Neuronal stem cell (in vitro differentiated cells): Measurements from ENCODE around the gene FBXO42.
A peak's percentile ranks its signal among the peaks of the same experiment; 100 is the strongest.

Source experiments
- DNase-seq: peaks from one replicate; pipeline ENCODE4 v3.0.0-alpha.2; 2013; ENCODE audit warnings: low spot score
- H2AFZ ChIP-seq: one replicate; pipeline ENCODE4 v1.6.1; 2013; ENCODE audit warnings: mild to moderate bottlenecking, low read length, inconsistent platforms
- H2AK5ac ChIP-seq: 2 replicates; pipeline ENCODE4 v1.6.1; 2013; ENCODE audit warnings: low read depth, mild to moderate bottlenecking, inconsistent platforms, low read length, moderate library complexity, mixed read lengths
- H2BK120ac ChIP-seq: 2 replicates; pipeline ENCODE4 v1.6.1; 2013; ENCODE audit warnings: low read depth, mild to moderate bottlenecking, inconsistent platforms, low read length, moderate library complexity, mixed read lengths
- H2BK12ac ChIP-seq: one replicate; pipeline ENCODE4 v1.6.1; 2013; ENCODE audit warnings: low read length, inconsistent platforms
- H2BK15ac ChIP-seq: 2 replicates; pipeline ENCODE4 v1.6.1; 2013; ENCODE audit warnings: mild to moderate bottlenecking, low read length, inconsistent platforms, mixed read lengths
- H2BK5ac ChIP-seq: one replicate; pipeline ENCODE4 v1.6.1; 2013; ENCODE audit warnings: inconsistent platforms, mild to moderate bottlenecking, low read length, moderate library complexity
- H3K14ac ChIP-seq: one replicate; pipeline ENCODE4 v1.6.1; 2013; ENCODE audit warnings: low read length, inconsistent platforms
- H3K18ac ChIP-seq: 2 replicates; pipeline ENCODE4 v1.6.1; 2013; ENCODE audit warnings: low read length, inconsistent platforms
- H3K23ac ChIP-seq: 2 replicates; pipeline ENCODE4 v1.6.1; 2013; ENCODE audit warnings: low read depth, mild to moderate bottlenecking, mixed read lengths, low read length, inconsistent platforms; ENCODE audit not compliant: poor library complexity
- H3K27ac ChIP-seq: replicated peaks from 3 replicates; pipeline ENCODE4 v1.5.1; 2013; ENCODE audit warnings: low read length, inconsistent platforms
- H3K27me3 ChIP-seq, 3 experiments: 2 replicates each; pipeline ENCODE4 v1.6.1; 2013; ENCODE audit warnings: low read length in 3 of 3, mild to moderate bottlenecking in 2 of 3, inconsistent platforms in 1 of 3, low read depth in 1 of 3, mixed read lengths in 1 of 3, moderate library complexity in 1 of 3; ENCODE audit not compliant: control insufficient read depth in 3 of 3, insufficient read depth in 3 of 3
- H3K36me3 ChIP-seq, 2 donors: replicated peaks in 1 of 2; 2 replicates each; pipeline ENCODE4 v1.6.1; 2013; ENCODE audit warnings: low read length in 2 of 2; ENCODE audit not compliant: control insufficient read depth in 2 of 2, insufficient read depth in 2 of 2
- H3K4ac ChIP-seq: 2 replicates; pipeline ENCODE4 v1.6.1; 2013; ENCODE audit warnings: inconsistent platforms, mild to moderate bottlenecking, low read length, moderate library complexity
- H3K4me1 ChIP-seq, 2 donors: 1 replicate in 1 of 2; 2 replicates in 1 of 2; pipeline ENCODE4 v1.6.1; 2013; ENCODE audit warnings: low read length in 2 of 2, low read depth in 1 of 2; ENCODE audit not compliant: control insufficient read depth in 2 of 2, insufficient read depth in 1 of 2
- H3K4me2 ChIP-seq: one replicate; pipeline ENCODE4 v1.6.1; 2013; ENCODE audit warnings: mild to moderate bottlenecking, low read length, inconsistent platforms; ENCODE audit not compliant: insufficient read depth, poor library complexity, severe bottlenecking
- H3K4me3 ChIP-seq, 2 donors: 2 replicates each; pipeline ENCODE4 v1.5.1; 2013; ENCODE audit warnings: low read length in 2 of 2, mild to moderate bottlenecking in 2 of 2, inconsistent platforms in 1 of 2, moderate library complexity in 1 of 2
- H3K79me1 ChIP-seq: one replicate; pipeline ENCODE4 v1.6.1; 2013; ENCODE audit warnings: low read depth, mild to moderate bottlenecking, inconsistent platforms, low read length, moderate library complexity
- H3K9ac ChIP-seq: one replicate; pipeline ENCODE4 v1.6.1; 2013; ENCODE audit warnings: mild to moderate bottlenecking, low read depth, low read length, inconsistent platforms; ENCODE audit not compliant: poor library complexity
- H3K9me3 ChIP-seq, 2 donors: replicated peaks in 1 of 2; 2 replicates each; pipeline versions ENCODE3 to v1.6.1; 2013; ENCODE audit warnings: low read length in 2 of 2, mild to moderate bottlenecking in 2 of 2, inconsistent platforms in 1 of 2, low read depth in 1 of 2, mixed read lengths in 1 of 2, moderate library complexity in 1 of 2; ENCODE audit not compliant: control insufficient read depth in 2 of 2, insufficient read depth in 1 of 2
- H4K8ac ChIP-seq: one replicate; pipeline ENCODE4 v1.6.1; 2013; ENCODE audit warnings: low read depth, mild to moderate bottlenecking, inconsistent platforms, low read length, moderate library complexity
- H4K91ac ChIP-seq: one replicate; pipeline ENCODE4 v1.6.1; 2013; ENCODE audit warnings: low read length, low read depth, mild to moderate bottlenecking, inconsistent platforms; ENCODE audit not compliant: poor library complexity
- WGBS, 2 donors: extraction: QIAGEN DNeasy Blood & Tissue Kit; methylation state at CpG; one replicate each; pipeline ENCODE4 v1.1.7; 2013; ENCODE audit warnings: missing lambda C conversion rate in 2 of 2, mixed read lengths in 1 of 2; ENCODE audit not compliant: insufficient read length in 2 of 2, insufficient replicate concordance in 1 of 2; ENCODE audit errors: extremely low coverage in 2 of 2; 5-methylcytosine and 5-hydroxymethylcytosine counted together

The FBXO42 gene

GRCh38 chr1:16205891-16206546, 146.3 kb downstream of the FBXO42 start:
- Histone ChIP-seq H3K4ac (peak overlapping the region; percentile 19), H2BK15ac (peak overlapping the region; percentile 53), H2AK5ac (peak overlapping the region; percentile 99), H2BK12ac (peak overlapping the region; percentile 66), H3K4me1 (peaks cover 2 to 14% of the 10 kb centered on the region in 2 donors), H2BK5ac (no peak overlapping the region), H4K91ac (no peak overlapping the region), H3K27ac (no peak overlapping the region), H3K18ac (peak overlapping the region; percentile 88), H3K79me1 (no peaks in the 10 kb centered on the region), H3K9ac (peak overlapping the region; percentile 88), H4K8ac (peak overlapping the region; percentile 87), H2AFZ (peak overlapping the region; percentile 92), H3K9me3 (no peaks in the 10 kb centered on the region), H3K36me3 (peaks cover 4% of the 10 kb centered on the region in 2 donors), H3K27me3 (peaks cover 0 to under 1% (median 0%) of the 10 kb centered on the region in 3 experiments), H3K4me2 (peak overlapping the region; percentile 59), H2BK120ac (no peak overlapping the region), H3K23ac (peak overlapping the region; percentile 21), H3K14ac (no peak overlapping the region), H3K4me3 (peak overlapping the region; percentile 52 to 71)
- WGBS, 2 donors: no CpG with 5 or more reads among the region's 38 CpGs
- no peak for DNase-seq

- no peak for DNase-seq
- no peak overlapping the region for H2AFZ ChIP-seq
- no peak overlapping the region for H2BK15ac ChIP-seq
- H3K14ac ChIP-seq: no peak overlapping the region
- no peak overlapping the region for H2BK5ac ChIP-seq
- no peak overlapping the region for H2BK120ac ChIP-seq
- no peak overlapping the region for H2BK12ac ChIP-seq
- H3K4me2 ChIP-seq: no peak overlapping the region
- no peak overlapping the region for H3K4ac ChIP-seq
- no peak overlapping the region for H4K91ac ChIP-seq
- no peak overlapping the region for H4K8ac ChIP-seq
- no peak overlapping the region for H3K4me3 ChIP-seq
- peak overlapping the region; percentile 45 for H3K18ac ChIP-seq
- no peak overlapping the region for H3K27ac ChIP-seq
- peak overlapping the region; percentile 34 for H3K9ac ChIP-seq
- H2AK5ac ChIP-seq: peak overlapping the region; percentile 99
- no peaks in the 10 kb centered on the region for H3K9me3 ChIP-seq
- H3K23ac ChIP-seq: peak overlapping the region; percentile 16
- no peaks in the 10 kb centered on the region for H3K27me3 ChIP-seq
- H3K4me1 ChIP-seq: peaks cover 2 to 13% of the 10 kb centered on the region in 2 donors
- WGBS, 2 donors: no CpG with 5 or more reads among the region's 11 CpGs
- no peaks in the 10 kb centered on the region for H3K79me1 ChIP-seq
- H3K36me3 ChIP-seq: peaks cover 4% of the 10 kb centered on the region in 2 donors
Measured at GRCh38 chr1:16205334-16205671, 147.0 kb downstream of the FBXO42 start.

- H2BK120ac ChIP-seq: no peak overlapping the region
- peaks cover 4% of the 10 kb centered on the region in 2 donors for H3K36me3 ChIP-seq
- no peaks in the 10 kb centered on the region for H3K27me3 ChIP-seq
- no peaks in the 10 kb centered on the region for H3K9me3 ChIP-seq
- H3K27ac ChIP-seq: no peak overlapping the region
- no peak overlapping the region for H2AFZ ChIP-seq
- H3K4me1 ChIP-seq: peaks cover 0 to 10% of the 10 kb centered on the region in 2 donors
- H3K4me3 ChIP-seq: no peak overlapping the region
- no peak overlapping the region for H3K14ac ChIP-seq
- H3K4me2 ChIP-seq: no peak overlapping the region
- H3K4ac ChIP-seq: no peak overlapping the region
- no peak overlapping the region for H2AK5ac ChIP-seq
- no peak overlapping the region for H2BK5ac ChIP-seq
- H2BK12ac ChIP-seq: no peak overlapping the region
- no peaks in the 10 kb centered on the region for H3K79me1 ChIP-seq
- H2BK15ac ChIP-seq: no peak overlapping the region
- H3K23ac ChIP-seq: peak overlapping the region; percentile 16
- H4K91ac ChIP-seq: no peak overlapping the region
- H3K18ac ChIP-seq: no peak overlapping the region
- WGBS, 2 donors: no CpG with 5 or more reads among the region's 12 CpGs
- no peak for DNase-seq
- peak overlapping the region; percentile 17 for H3K9ac ChIP-seq
- H4K8ac ChIP-seq: no peak overlapping the region
Measured at GRCh38 chr1:16204634-16205333, 147.5 kb downstream of the FBXO42 start.

- Histone ChIP-seq H3K9me3 (no peaks in the 10 kb centered on the region), H3K18ac (no peak overlapping the region), H3K4me1 (peaks cover 0 to 10% of the 10 kb centered on the region in 2 donors), H2AK5ac (no peak overlapping the region), H3K36me3 (peaks cover 4% of the 10 kb centered on the region in 2 donors), H2BK120ac (no peak overlapping the region), H3K27ac (no peak overlapping the region), H3K27me3 (no peaks in the 10 kb centered on the region), H2BK12ac (no peak overlapping the region), H4K91ac (no peak overlapping the region), H3K14ac (no peak overlapping the region), H3K79me1 (no peaks in the 10 kb centered on the region), H3K9ac (no peak overlapping the region), H2AFZ (no peak overlapping the region), H3K4ac (no peak overlapping the region), H3K4me3 (no peak overlapping the region), H3K4me2 (no peak overlapping the region), H4K8ac (no peak overlapping the region), H2BK5ac (no peak overlapping the region), H3K23ac (no peak overlapping the region), H2BK15ac (no peak overlapping the region)
- no peak for DNase-seq
- no CpG with 5 or more reads among the region's 2 CpGs for WGBS, 2 donors
Measured at GRCh38 chr1:16204216-16204615, 148.1 kb downstream of the FBXO42 start.
